Measurements from ENCODE around the gene RRP1.

Gene RRP1

DNA sequence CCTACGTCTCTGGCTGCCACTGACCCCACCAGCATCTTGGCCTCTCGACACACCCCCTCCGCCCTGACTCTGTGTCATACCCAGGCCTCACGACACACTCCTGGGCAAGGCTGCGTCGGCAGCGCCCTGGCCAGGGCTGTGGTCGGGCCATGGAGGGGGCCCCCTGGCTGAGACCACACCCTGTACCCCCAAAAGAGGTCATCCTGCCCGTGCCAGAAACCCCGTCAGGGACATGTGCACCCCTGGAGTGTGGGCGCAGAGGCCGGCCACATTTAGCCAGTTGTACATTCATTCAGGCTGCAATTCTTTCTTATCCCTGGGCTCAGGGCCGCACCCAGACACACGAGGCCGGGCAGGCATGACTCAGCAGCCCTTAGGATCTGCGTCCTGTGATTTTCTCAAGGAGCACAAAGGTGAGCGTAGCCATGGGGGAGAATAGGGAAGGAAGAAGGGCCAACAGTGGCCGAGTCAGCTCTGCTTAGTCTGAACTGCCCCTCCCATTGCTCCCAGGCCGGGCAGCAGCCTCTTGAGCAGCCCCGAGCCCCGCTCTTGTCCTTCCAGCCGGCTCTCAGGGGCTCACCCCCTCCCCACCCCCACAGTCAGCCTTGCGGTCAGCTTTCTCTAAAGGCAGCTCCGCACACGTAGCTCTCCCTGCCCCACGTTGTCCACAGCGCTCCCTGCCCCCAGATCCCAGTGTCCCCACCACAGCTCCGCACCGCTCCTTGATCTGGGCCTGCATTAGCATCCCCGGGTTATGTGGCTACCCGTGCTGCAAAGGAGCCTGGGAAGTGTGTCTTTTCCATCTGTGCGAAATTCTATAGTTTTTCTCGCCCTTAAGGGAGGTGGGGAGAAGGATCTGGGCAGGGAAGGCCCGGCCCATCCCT lies 21.2 kb upstream of the RRP1 start:
- Mint-ChIP-seq H3K4me1 (peaks cover 20% of the 10 kb centered on the region), H3K4me3 (no peak overlapping the region), H3K27ac (no peak overlapping the region), H3K36me3 (peaks cover 22% of the 10 kb centered on the region), H3K27me3 (peaks cover 12% of the 10 kb centered on the region), H3K9me3 (peaks cover 7% of the 10 kb centered on the region)
- no peak for ATAC-seq

- H3K36me3 Mint-ChIP-seq = peaks cover 23% of the 10 kb centered on the region
- H3K4me3 Mint-ChIP-seq = no peak overlapping the region
- H3K27ac Mint-ChIP-seq = no peak overlapping the region
- ATAC-seq = no peak
- peaks cover 25% of the 10 kb centered on the region for H3K4me1 Mint-ChIP-seq
- H3K27me3 Mint-ChIP-seq = peaks cover 12% of the 10 kb centered on the region
- H3K9me3 Mint-ChIP-seq = peaks cover 7% of the 10 kb centered on the region
These were observed 20.6 kb upstream of the RRP1 start for GRCh38 chr21:43768868-43769167.

DNA sequence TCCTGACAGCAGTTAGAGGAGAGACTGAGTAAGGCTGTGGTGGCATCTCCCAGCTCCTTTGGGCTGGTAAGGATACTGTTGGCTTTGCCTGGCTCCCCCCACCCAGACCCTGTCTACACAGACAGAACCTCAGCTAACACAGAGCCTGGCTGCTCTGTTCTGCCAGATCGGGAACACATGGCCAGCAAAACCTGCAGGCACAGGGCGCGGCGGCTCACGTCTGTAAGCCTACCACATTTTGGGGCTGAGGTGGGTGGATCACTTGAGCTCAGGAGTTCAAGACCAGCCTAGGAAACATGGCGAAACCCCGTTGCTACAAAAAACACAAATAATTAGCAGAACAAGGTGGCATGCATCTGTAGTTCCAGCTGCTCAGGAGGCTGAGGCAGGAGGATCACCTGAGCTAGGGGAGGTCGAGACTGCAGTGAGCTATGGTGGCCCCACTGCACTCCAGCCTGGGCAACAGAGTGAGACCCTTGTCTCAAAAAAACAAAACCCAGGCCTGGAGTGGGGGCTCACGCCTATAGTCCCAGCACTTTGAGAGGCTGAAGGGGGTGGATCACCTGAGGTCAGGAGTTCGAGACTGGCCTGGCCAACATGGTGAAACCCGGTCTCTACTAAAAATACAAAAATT lies 19.9 kb upstream of the RRP1 start:
- H3K27me3 Mint-ChIP-seq = peaks cover 12% of the 10 kb centered on the region
- peaks cover 7% of the 10 kb centered on the region for H3K9me3 Mint-ChIP-seq
- peaks cover 32% of the 10 kb centered on the region for H3K4me1 Mint-ChIP-seq
- no peak overlapping the region for H3K27ac Mint-ChIP-seq
- peaks cover 30% of the 10 kb centered on the region for H3K36me3 Mint-ChIP-seq
- no peak for ATAC-seq
- H3K4me3 Mint-ChIP-seq = no peak overlapping the region

DNA sequence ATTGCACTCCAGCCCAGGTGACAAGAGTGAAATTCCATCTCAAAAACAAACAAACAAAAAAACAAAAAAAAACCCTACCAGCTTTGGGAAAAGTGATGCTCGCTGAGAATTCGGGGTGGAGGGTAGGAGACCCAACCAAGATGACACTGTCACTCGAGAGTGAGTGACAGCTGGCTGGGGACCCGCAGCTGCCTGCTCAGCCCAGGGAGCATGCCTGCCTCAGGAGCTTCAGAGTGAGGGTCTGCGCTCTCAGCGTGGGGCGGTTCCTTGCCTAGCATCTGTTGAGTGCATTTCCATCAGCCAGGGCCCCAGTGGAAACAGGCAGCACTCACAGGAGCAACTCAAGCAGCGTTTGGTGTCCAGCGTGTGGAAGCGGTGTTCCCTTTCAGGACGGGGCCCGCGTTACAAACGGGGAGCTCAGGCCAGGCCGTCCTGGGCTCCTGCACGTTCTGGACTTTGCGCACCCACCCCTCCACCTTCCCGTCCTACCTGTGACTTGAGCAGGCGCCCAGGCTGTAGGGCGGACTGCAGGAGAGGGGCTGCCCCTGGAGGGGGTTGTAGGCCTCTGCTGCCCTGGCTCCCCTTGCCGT lies 19.2 kb upstream of the RRP1 start:
- ATAC-seq = no peak
- H3K4me3 Mint-ChIP-seq = no peak overlapping the region
- peaks cover 33% of the 10 kb centered on the region for H3K36me3 Mint-ChIP-seq
- H3K9me3 Mint-ChIP-seq = peaks cover 7% of the 10 kb centered on the region
- H3K4me1 Mint-ChIP-seq = peaks cover 39% of the 10 kb centered on the region
- no peak overlapping the region for H3K27ac Mint-ChIP-seq
- H3K27me3 Mint-ChIP-seq = peaks cover 12% of the 10 kb centered on the region

DNA sequence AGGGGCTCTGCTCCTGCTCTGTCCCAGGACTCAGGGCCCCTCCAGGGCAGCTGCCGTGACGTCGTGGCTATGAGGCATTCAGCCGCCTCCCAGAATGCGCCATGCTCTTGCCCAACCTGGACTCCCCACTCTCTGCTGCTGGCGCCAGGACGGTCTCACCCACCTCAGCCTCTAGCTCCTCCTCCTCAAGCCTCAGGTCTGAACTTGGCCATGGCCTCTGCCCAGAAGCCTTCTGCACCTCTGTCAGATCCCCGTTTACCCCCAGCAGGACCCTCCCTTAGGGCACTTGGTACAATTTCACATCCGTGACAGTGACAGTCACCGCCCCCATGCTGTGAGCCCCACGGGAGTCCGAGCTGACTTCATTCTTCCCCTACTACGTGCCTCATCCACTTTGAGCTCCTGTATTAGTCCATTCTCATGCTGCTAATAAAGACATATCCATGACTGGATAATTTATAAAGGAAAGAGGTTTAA lies 18.1 kb upstream of the RRP1 start:
- Mint-ChIP-seq H3K9me3 (peaks cover 7% of the 10 kb centered on the region), H3K36me3 (peaks cover 33% of the 10 kb centered on the region), H3K4me1 (peaks cover 47% of the 10 kb centered on the region), H3K4me3 (no peak overlapping the region), H3K27me3 (peaks cover 12% of the 10 kb centered on the region), H3K27ac (peak overlapping the region; percentile 39)
- no peak for ATAC-seq

DNA sequence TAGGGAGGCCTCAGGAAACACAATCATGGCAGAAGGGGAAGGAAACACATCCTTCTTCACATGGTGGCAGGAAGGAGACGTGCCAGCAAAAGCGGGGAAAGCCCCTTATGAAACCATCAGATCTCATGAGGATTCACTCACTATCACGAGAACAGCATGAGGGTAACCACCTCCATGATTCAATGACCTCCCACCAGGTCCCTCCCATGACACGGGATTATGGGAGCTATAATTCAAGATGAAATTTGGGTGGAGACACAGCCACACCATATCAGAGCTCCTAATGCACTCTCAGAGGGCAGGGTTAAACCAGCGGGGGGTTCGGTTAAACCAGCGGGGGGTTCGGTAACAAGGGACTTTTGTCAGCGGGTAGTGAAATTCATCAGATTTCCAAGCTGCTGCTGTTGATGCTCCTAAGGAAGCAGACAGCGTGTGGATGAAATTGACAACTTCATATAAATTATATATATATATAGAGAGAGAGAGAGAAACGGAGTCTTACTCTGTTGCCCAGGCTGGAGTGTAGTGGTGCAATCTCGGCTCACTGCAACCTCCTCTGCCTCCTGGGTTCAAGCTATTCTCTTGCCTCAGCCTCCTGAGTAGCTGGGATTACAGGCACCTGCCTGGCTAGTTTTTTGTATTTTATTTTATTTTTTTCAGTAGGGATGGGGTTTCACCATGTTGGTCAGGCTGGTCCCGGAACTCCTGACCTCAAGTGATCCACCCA lies 17.5 kb upstream of the RRP1 start:
- ATAC-seq = no peak
- H3K4me1 Mint-ChIP-seq = peaks cover 47% of the 10 kb centered on the region

GRCh38 chr21:43772425-43772821 lies 17.0 kb upstream of the RRP1 start:
- no peak overlapping the region for H3K4me3 Mint-ChIP-seq
- no peak overlapping the region for H3K27ac Mint-ChIP-seq
- H3K27me3 Mint-ChIP-seq = peaks cover 12% of the 10 kb centered on the region
- peaks cover 33% of the 10 kb centered on the region for H3K36me3 Mint-ChIP-seq
- H3K4me1 Mint-ChIP-seq = peaks cover 47% of the 10 kb centered on the region
- H3K9me3 Mint-ChIP-seq = peaks cover 7% of the 10 kb centered on the region
- ATAC-seq = no peak

More for the DNA sequence above, 17.5 kb upstream of the RRP1 start:
- Mint-ChIP-seq H3K27me3 (peaks cover 12% of the 10 kb centered on the region), H3K27ac (peak overlapping the region; percentile 39), H3K9me3 (peaks cover 7% of the 10 kb centered on the region), H3K4me3 (no peak overlapping the region), H3K36me3 (peaks cover 33% of the 10 kb centered on the region)

- Mint-ChIP-seq H3K4me1 (peaks cover 58% of the 10 kb centered on the region), H3K27me3 (peaks cover 4% of the 10 kb centered on the region), H3K4me3 (no peak overlapping the region), H3K36me3 (peaks cover 33% of the 10 kb centered on the region), H3K27ac (no peak overlapping the region), H3K9me3 (peaks cover 7% of the 10 kb centered on the region)
- ATAC-seq = no peak
These were observed 15.2 kb upstream of the RRP1 start for GRCh38 chr21:43774163-43774562.

GRCh38 chr21:43775190-43775589 lies 14.2 kb upstream of the RRP1 start:
- Mint-ChIP-seq H3K9me3 (peaks cover 7% of the 10 kb centered on the region), H3K4me3 (peak overlapping the region; percentile 88), H3K36me3 (peaks cover 33% of the 10 kb centered on the region), H3K27ac (peak overlapping the region; percentile 78), H3K4me1 (peaks cover 61% of the 10 kb centered on the region), H3K27me3 (no peaks in the 10 kb centered on the region)
- ATAC-seq = no peak

GRCh38 chr21:43775795-43776430 lies 13.5 kb upstream of the RRP1 start, which contains the start of gene CSTB:
Gene CSTB (minus strand): TSS chr21:43776308. CDS start chr21:43776269, 39 bp downstream.
- Mint-ChIP-seq H3K4me1 (peaks cover 61% of the 10 kb centered on the region), H3K27ac (peak within 1 kb of the TSS; percentile 78), H3K9me3 (peaks cover 7% of the 10 kb centered on the region), H3K4me3 (peak within 1 kb of the TSS; percentile 88), H3K36me3 (peaks cover 33% of the 10 kb centered on the region), H3K27me3 (no peaks in the 10 kb centered on the region)
- ATAC-seq = peak; percentile 83

DNA sequence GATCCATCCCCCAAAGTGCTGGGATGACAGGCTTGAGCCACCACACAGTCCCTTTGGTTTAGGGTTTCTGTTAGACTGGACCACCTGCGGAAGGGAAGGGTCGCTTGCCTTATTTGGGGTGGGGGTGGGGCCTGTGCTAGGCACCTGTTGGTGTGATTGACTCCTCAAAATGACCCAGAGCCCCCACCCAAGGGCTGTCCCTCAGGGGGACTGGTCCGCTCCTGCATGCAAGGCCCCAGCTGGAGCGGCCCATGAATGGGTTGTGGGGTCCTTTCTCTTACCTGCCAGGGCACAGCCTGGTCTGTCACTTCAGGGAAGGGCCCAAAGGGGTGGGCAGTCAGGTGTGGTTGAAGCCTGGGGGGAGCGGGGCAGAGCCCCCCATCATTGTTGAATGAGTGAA lies 11.4 kb upstream of the RRP1 start:
- Mint-ChIP-seq H3K4me3 (no peak overlapping the region), H3K27ac (peak overlapping the region; percentile 2), H3K4me1 (peaks cover 50% of the 10 kb centered on the region), H3K9me3 (no peaks in the 10 kb centered on the region), H3K36me3 (peaks cover 18% of the 10 kb centered on the region), H3K27me3 (no peaks in the 10 kb centered on the region)
- no peak for ATAC-seq

- H3K27ac Mint-ChIP-seq = peak overlapping the region; percentile 2
- no peak for ATAC-seq
- H3K27me3 Mint-ChIP-seq = no peaks in the 10 kb centered on the region
- no peak overlapping the region for H3K4me3 Mint-ChIP-seq
- no peaks in the 10 kb centered on the region for H3K9me3 Mint-ChIP-seq
- peaks cover 51% of the 10 kb centered on the region for H3K4me1 Mint-ChIP-seq
- H3K36me3 Mint-ChIP-seq = peaks cover 11% of the 10 kb centered on the region
These were observed 10.7 kb upstream of the RRP1 start for GRCh38 chr21:43778469-43779335.

GRCh38 chr21:43779660-43780059 lies 9.7 kb upstream of the RRP1 start:
- Mint-ChIP-seq H3K27me3 (no peaks in the 10 kb centered on the region), H3K4me1 (peaks cover 43% of the 10 kb centered on the region), H3K27ac (no peak overlapping the region), H3K9me3 (no peaks in the 10 kb centered on the region), H3K4me3 (no peak overlapping the region), H3K36me3 (peaks cover 1% of the 10 kb centered on the region)
- no peak for ATAC-seq

DNA sequence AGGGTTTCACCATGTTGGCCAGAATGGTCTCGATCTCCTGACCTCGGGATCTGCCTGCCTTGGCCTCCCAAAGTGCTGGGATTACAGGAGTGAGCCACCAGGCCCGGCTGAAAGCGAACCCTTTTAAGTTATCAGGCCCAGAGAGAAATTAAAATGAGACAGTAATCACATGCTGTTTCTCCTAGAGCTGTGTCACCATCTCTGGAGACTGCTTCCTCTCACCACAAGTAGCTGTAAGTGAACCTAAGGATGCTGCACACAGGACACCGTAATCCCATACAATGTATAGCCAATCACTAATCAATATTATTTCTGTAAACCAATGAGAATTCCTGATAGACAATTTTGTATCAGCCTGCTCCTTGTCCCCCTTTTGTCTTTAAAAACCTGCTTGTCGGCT lies 7.5 kb upstream of the RRP1 start:
- H3K4me3 Mint-ChIP-seq = no peak overlapping the region
- H3K27ac Mint-ChIP-seq = no peak overlapping the region
- no peaks in the 10 kb centered on the region for H3K9me3 Mint-ChIP-seq
- ATAC-seq = no peak
- no peaks in the 10 kb centered on the region for H3K27me3 Mint-ChIP-seq
- peaks cover 30% of the 10 kb centered on the region for H3K4me1 Mint-ChIP-seq
- no peaks in the 10 kb centered on the region for H3K36me3 Mint-ChIP-seq

Measured in stimulated activated memory B cell treated with anti-CD40 and anti-IgM and Interleukin-4, amounts not matched to agents 10 μg/mL and 1 μg/mL and 100 μg/mL, for 72 hours (primary cell).